Esophagus (tissue), 2 donors: ENCODE data around the gene NR1H3. TPM values are rescaled to one million over a fixed set of nuclear protein-coding genes. Genes with fewer than 3 reads are reported as not detected.

Experiments used
- H3K27ac ChIP-seq, 2 donors: one replicate each; pipeline ENCODE4 v1.5.1; 2013; ENCODE audit warnings: low read depth in 2 of 2, mild to moderate bottlenecking in 2 of 2, inconsistent platforms in 1 of 2, low read length in 1 of 2, moderate library complexity in 1 of 2
- H3K27me3 ChIP-seq, 2 donors: one replicate each; pipeline ENCODE4 v1.6.1; 2013; ENCODE audit warnings: low read length in 2 of 2, control low read depth in 1 of 2, mild to moderate bottlenecking in 1 of 2; ENCODE audit not compliant: insufficient read depth in 2 of 2, control insufficient read depth in 1 of 2
- H3K36me3 ChIP-seq, 2 donors: one replicate each; pipeline ENCODE4 v1.6.1; 2013; ENCODE audit warnings: low read length in 1 of 2; ENCODE audit not compliant: control insufficient read depth in 2 of 2, insufficient read depth in 2 of 2
- H3K4me1 ChIP-seq, 2 donors: one replicate each; pipeline ENCODE4 v1.6.1; 2013; ENCODE audit warnings: low read length in 1 of 2; ENCODE audit not compliant: control insufficient read depth in 2 of 2, insufficient read depth in 2 of 2
- H3K4me3 ChIP-seq, 2 donors: one replicate each; pipeline ENCODE4 v1.5.1; 2013; ENCODE audit warnings: low read length in 2 of 2, mild to moderate bottlenecking in 2 of 2, low read depth in 1 of 2, moderate library complexity in 1 of 2
- H3K9me3 ChIP-seq, 2 donors: one replicate each; pipeline ENCODE4 v1.6.1; 2013; ENCODE audit warnings: mild to moderate bottlenecking in 2 of 2, low read depth in 1 of 2, low read length in 1 of 2, moderate library complexity in 1 of 2; ENCODE audit not compliant: control insufficient read depth in 2 of 2, insufficient read depth in 1 of 2
- WGBS, 2 donors: extraction: QIAGEN DNeasy Blood & Tissue Kit; methylation state at CpG; one replicate each; pipeline ENCODE4 v1.1.7; 2013; 5-methylcytosine and 5-hydroxymethylcytosine counted together
- polyA plus RNA-seq, 2 donors: library from polyadenylated mRNA; stranded (reverse); fragments of 200-250 nt; gene quantifications; one replicate each; pipeline ENCODE4 v1.2.3, GENCODE V29; 2013
- donor health status: healthy with polysubstance abuse.
- donor health status: Bipolar disorder and iron deficiency.

NR1H3 gene
- polyA plus RNA-seq, 2 donors = 10.9 to 12.0 TPM

- WGBS, 2 donors = 92 to 94% methylated on average over 7 of the region's 7 CpGs
- Histone ChIP-seq H3K4me1 (no peaks in the 10 kb centered on the region), H3K36me3 (peaks cover 0 to 9% of the 10 kb centered on the region in 2 donors), H3K9me3 (no peaks in the 10 kb centered on the region), H3K4me3 (no peak overlapping the region), H3K27ac (no peak overlapping the region), H3K27me3 (no peaks in the 10 kb centered on the region)
Observed at GRCh38 chr11:47225552-47226400, 32.0 kb upstream of the NR1H3 start.

GRCh38 chr11:47229161-47229560 lies 28.6 kb upstream of the NR1H3 start:
- Histone ChIP-seq H3K9me3 (no peaks in the 10 kb centered on the region), H3K4me1 (no peaks in the 10 kb centered on the region), H3K27me3 (no peaks in the 10 kb centered on the region), H3K4me3 (no peak overlapping the region), H3K27ac (no peak overlapping the region), H3K36me3 (peaks cover 0 to 6% of the 10 kb centered on the region in 2 donors)
- 95% methylated on average over 8 of the region's 8 CpGs for WGBS, 2 donors

DNA sequence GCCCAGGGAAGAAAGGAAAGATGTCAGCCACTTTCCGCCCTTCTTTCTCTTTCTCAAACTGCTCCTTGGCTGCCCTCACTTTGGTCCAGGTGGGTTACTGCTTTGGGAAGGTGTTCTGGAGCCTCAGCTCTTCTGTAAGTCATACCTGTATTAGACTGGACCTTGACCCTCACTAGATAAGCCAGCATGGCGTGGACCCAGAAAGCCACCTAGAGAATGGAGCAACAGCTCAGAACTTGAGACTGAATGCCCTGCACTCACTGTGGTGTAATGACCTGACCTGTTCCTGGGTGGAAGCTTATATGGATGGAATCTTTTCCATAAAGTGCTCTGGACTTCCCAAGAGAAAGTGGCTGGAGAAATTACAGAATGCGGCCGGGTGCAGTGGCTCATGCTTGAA lies 24.7 kb upstream of the NR1H3 start:
- Histone ChIP-seq H3K36me3 (peaks cover 4 to 6% of the 10 kb centered on the region in 2 donors), H3K4me3 (no peak overlapping the region), H3K9me3 (no peaks in the 10 kb centered on the region), H3K27me3 (no peaks in the 10 kb centered on the region), H3K4me1 (no peaks in the 10 kb centered on the region), H3K27ac (no peak overlapping the region)
- WGBS, 2 donors = 91 to 97% methylated on average over 4 of the region's 4 CpGs

DNA sequence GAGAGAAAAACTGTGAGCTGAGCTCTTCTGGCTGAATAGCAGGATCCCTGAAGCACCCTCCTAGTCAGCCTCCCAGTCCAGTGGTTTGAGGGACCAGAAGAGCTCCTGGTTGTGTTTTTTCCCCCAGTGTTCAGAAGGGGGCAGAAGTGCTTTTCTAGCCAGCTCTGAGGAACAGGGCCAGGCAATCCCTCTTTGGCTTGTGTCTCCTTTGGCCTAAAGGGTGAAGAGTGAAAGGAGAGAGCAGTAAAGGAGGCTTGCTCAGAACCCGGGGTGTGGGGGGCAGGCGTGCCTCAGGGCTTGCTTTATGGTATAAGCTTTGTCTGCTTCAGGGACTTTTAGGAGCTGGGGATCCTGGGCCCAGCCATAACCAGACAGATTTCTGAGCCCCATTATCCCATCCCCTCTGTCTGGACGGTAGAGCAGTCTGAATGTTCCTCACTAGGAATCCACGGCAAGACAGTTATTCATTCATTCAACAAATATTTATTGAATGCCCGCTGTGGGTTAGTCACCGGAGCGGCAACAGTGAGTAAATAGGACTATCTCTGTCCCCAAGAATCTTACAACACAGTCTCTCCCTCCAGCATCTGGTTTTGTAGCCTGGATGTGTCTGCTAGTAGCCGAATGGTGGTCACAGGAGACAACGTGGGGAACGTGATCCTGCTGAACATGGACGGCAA lies 23.7 kb upstream of the NR1H3 start:
- Histone ChIP-seq H3K9me3 (no peaks in the 10 kb centered on the region), H3K27me3 (no peaks in the 10 kb centered on the region), H3K4me3 (no peak overlapping the region), H3K27ac (no peak overlapping the region), H3K4me1 (no peaks in the 10 kb centered on the region), H3K36me3 (peaks cover 7 to 8% of the 10 kb centered on the region in 2 donors)
- WGBS, 2 donors = 56% methylated on average over 11 of the region's 11 CpGs

- Histone ChIP-seq H3K9me3 (no peaks in the 10 kb centered on the region), H3K36me3 (peaks cover 12% of the 10 kb centered on the region in 2 donors), H3K4me1 (no peaks in the 10 kb centered on the region), H3K27me3 (no peaks in the 10 kb centered on the region), H3K4me3 (no peak overlapping the region), H3K27ac (no peak overlapping the region)
- 39 to 46% methylated on average over 12 of the region's 12 CpGs for WGBS, 2 donors
Observed at GRCh38 chr11:47234669-47235100, 23.1 kb upstream of the NR1H3 start.

DNA sequence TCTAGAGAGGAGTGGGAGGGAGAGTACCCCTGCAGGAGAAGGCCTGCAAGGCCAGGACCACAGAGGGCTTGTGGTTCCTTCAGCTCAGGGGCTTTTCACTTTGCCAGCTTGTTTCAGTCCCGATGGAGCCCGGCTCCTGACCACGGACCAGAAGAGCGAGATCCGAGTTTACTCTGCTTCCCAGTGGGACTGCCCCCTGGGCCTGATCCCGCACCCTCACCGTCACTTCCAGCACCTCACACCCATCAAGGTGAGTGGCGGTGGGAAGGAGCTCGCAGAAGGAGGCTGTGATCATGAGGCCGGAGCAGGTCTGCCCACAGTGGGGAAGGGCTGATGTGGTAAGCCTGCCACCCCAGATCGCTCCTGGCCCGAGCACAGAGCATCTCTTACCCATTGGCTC lies 22.6 kb upstream of the NR1H3 start:
- no peaks in the 10 kb centered on the region for H3K27me3 ChIP-seq
- peaks cover 12 to 17% of the 10 kb centered on the region in 2 donors for H3K36me3 ChIP-seq
- H3K4me1 ChIP-seq = no peaks in the 10 kb centered on the region
- H3K4me3 ChIP-seq = no peak overlapping the region
- H3K27ac ChIP-seq = no peak overlapping the region
- H3K9me3 ChIP-seq = no peaks in the 10 kb centered on the region
- WGBS, 2 donors = 88 to 89% methylated on average over 12 of the region's 12 CpGs

- WGBS, 2 donors = 80 to 81% methylated on average over 5 of the region's 5 CpGs
- H3K9me3 ChIP-seq = no peaks in the 10 kb centered on the region
- no peak overlapping the region for H3K4me3 ChIP-seq
- peaks cover 12 to 21% of the 10 kb centered on the region in 2 donors for H3K36me3 ChIP-seq
- no peaks in the 10 kb centered on the region for H3K27me3 ChIP-seq
- no peaks in the 10 kb centered on the region for H3K4me1 ChIP-seq
- H3K27ac ChIP-seq = no peak overlapping the region
Observed at GRCh38 chr11:47236482-47236881, 21.3 kb upstream of the NR1H3 start.

GRCh38 chr11:47239852-47240251 lies 17.9 kb upstream of the NR1H3 start:
- H3K4me1 ChIP-seq = no peaks in the 10 kb centered on the region
- H3K27me3 ChIP-seq = no peaks in the 10 kb centered on the region
- no peak overlapping the region for H3K27ac ChIP-seq
- no peak overlapping the region for H3K4me3 ChIP-seq
- H3K9me3 ChIP-seq = no peaks in the 10 kb centered on the region
- 93 to 95% methylated on average over 10 of the region's 10 CpGs for WGBS, 2 donors
- H3K36me3 ChIP-seq = peaks cover 26 to 33% of the 10 kb centered on the region in 2 donors

- Histone ChIP-seq H3K27ac (no peak overlapping the region), H3K27me3 (no peaks in the 10 kb centered on the region), H3K36me3 (peaks cover 26 to 41% of the 10 kb centered on the region in 2 donors), H3K9me3 (no peaks in the 10 kb centered on the region), H3K4me1 (no peaks in the 10 kb centered on the region), H3K4me3 (no peak overlapping the region)
- WGBS, 2 donors = 85 to 90% methylated on average over 3 of the region's 3 CpGs
Observed at GRCh38 chr11:47241841-47242301, 15.9 kb upstream of the NR1H3 start.
